Uterus (tissue), 4 donors: ENCODE results near the gene NXPE3. TPM values are rescaled to one million over a fixed set of nuclear protein-coding genes. Genes with fewer than 3 reads are reported as not detected.
"Not testable (repeated sequence)": the region's sequence is repeated elsewhere in the genome, so short reads cannot be mapped to it uniquely, and the experiment has no call there.

ENCODE experiments used
- DNase-seq, 2 donors: peaks; one replicate each; pipeline ENCODE4 v3.0.0-alpha.2; 2019 to 2020
- H3K27ac ChIP-seq, 2 donors: fragments of 200-600 bp; sonication (generic); 1 replicate in 1 of 2; 2 replicates in 1 of 2; pipeline ENCODE4 v1.5.1; 2016 to 2018
- H3K27me3 ChIP-seq, 2 donors: fragments of 200-600 bp; sonication (generic); one replicate each; pipeline ENCODE4 v1.5.1; 2018 to 2019; ENCODE audit warnings: control low read depth in 1 of 2
- H3K36me3 ChIP-seq, 2 donors: fragments of 200-600 bp; sonication (generic); one replicate each; pipeline ENCODE4 v1.5.1; 2019; ENCODE audit warnings: control low read depth in 1 of 2
- H3K4me1 ChIP-seq, 2 donors: fragments of 200-600 bp; sonication (generic); one replicate each; pipeline ENCODE4 v1.5.1; 2018 to 2019; ENCODE audit warnings: control low read depth in 1 of 2
- H3K4me3 ChIP-seq, 2 donors: fragments of 200-600 bp; sonication (generic); 1 replicate in 1 of 2; 2 replicates in 1 of 2; pipeline ENCODE4 v1.5.1; 2018 to 2019; ENCODE audit warnings: mild to moderate bottlenecking in 1 of 2
- H3K9me3 ChIP-seq, 2 donors: fragments of 200-600 bp; sonication (generic); one replicate each; pipeline ENCODE4 v1.5.1; 2019; ENCODE audit warnings: control low read depth in 1 of 2
- CTCF ChIP-seq, 4 experiments: fragments of 200-600 bp in 2 of 4; fragments of 450-650 bp in 2 of 4; sonication (generic) in 2 of 4; IDR thresholded peaks; one replicate each; pipeline ENCODE4 v1.5.1; 2016 to 2019; ENCODE audit warnings: antibody characterized with exemption in 4 of 4, mild to moderate bottlenecking in 2 of 4, moderate library complexity in 1 of 4
- POLR2A ChIP-seq, 2 donors: fragments of 450-650 bp; IDR thresholded peaks; one replicate each; pipeline ENCODE4 v1.6.1; 2016; ENCODE audit warnings: antibody characterized with exemption in 2 of 2, mild to moderate bottlenecking in 1 of 2, moderate library complexity in 1 of 2
- intact Hi-C: fragments of 100-400 bp; cut with DNase I; formaldehyde crosslinking; loops from one replicate; pipeline ENCODE4 v1.15.1; 2023; ENCODE audit warnings: low total_unique reads
- total RNA-seq, 4 donors: library from RNA; depleted of rRNA in 3 of 4; stranded (reverse); fragments of >200 nt in 3 of 4; gene quantifications; one replicate each; pipeline versions ENCODE4 v1.1.0 to v1.2.4, GENCODE V29; 2014 to 2023
- donor health status: DM: yes; HTN: yes; CAD: no.

Gene NXPE3
- 10 to 100 TPM in 2 of 4 donors, 1 to 10 TPM in 2; 3.1 to 26.0 (median 10.3) TPM for total RNA-seq

GRCh38 chr3:101779047-101779821 is at the start of gene NXPE3:
TSS of gene NXPE3 (plus strand) at chr3:101779211. CDS start at chr3:101785597, 6,386 bp downstream.
- intact Hi-C loops = no loop called here
- peak within 1 kb of the TSS; percentile 64 to 89 for H3K4me3 ChIP-seq
- no peaks in the 10 kb centered on the region for H3K4me1 ChIP-seq
- peak within 1 kb of the TSS; percentile 84 for H3K27ac ChIP-seq
- H3K36me3 ChIP-seq = no peaks in the 10 kb centered on the region
- H3K27me3 ChIP-seq = no peaks in the 10 kb centered on the region
- peak; percentile 90 to 92 for DNase-seq
- TF ChIP-seq POLR2A (IDR thresholded peaks at IDR 0.05) (peak; percentile 44 to 50), CTCF (IDR thresholded peaks at IDR 0.05) (no peak)
- no peaks in the 10 kb centered on the region for H3K9me3 ChIP-seq

- no peak for TF ChIP-seq POLR2A (IDR thresholded peaks at IDR 0.05)
- Histone ChIP-seq H3K4me3 (no peak overlapping the region), H3K27me3 (no peaks in the 10 kb centered on the region), H3K4me1 (no peaks in the 10 kb centered on the region), H3K27ac (no peak overlapping the region), H3K36me3 (no peaks in the 10 kb centered on the region), H3K9me3 (no peaks in the 10 kb centered on the region)
- intact Hi-C loops = no loop called here
- no peak for DNase-seq
Measured at GRCh38 chr3:101729586-101729985, 49.4 kb upstream of the NXPE3 start.

GRCh38 chr3:101730839-101731238 is 48.2 kb upstream of the NXPE3 start:
- Histone ChIP-seq H3K9me3 (no peaks in the 10 kb centered on the region), H3K36me3 (no peaks in the 10 kb centered on the region), H3K27ac (no peak overlapping the region), H3K4me3 (no peak overlapping the region), H3K27me3 (no peaks in the 10 kb centered on the region), H3K4me1 (no peaks in the 10 kb centered on the region)
- DNase-seq = no peak
- intact Hi-C loops = no loop called here
- TF ChIP-seq POLR2A (IDR thresholded peaks at IDR 0.05) (no peak), CTCF (IDR thresholded peaks at IDR 0.05) (no peak)

- Histone ChIP-seq H3K27ac (no peak overlapping the region), H3K4me1 (no peaks in the 10 kb centered on the region), H3K9me3 (no peaks in the 10 kb centered on the region), H3K36me3 (no peaks in the 10 kb centered on the region), H3K27me3 (no peaks in the 10 kb centered on the region), H3K4me3 (no peak overlapping the region)
- no peak for DNase-seq
- intact Hi-C loops = no loop called here
- TF ChIP-seq POLR2A (IDR thresholded peaks at IDR 0.05) = no peak
- TF ChIP-seq CTCF (IDR thresholded peaks at IDR 0.05) = no peak
Measured at GRCh38 chr3:101732240-101732641, 46.8 kb upstream of the NXPE3 start.

- TF ChIP-seq CTCF (IDR thresholded peaks at IDR 0.05) (no peak), POLR2A (IDR thresholded peaks at IDR 0.05) (no peak)
- no peak for DNase-seq
- H3K27ac ChIP-seq = no peak overlapping the region
- H3K36me3 ChIP-seq = no peaks in the 10 kb centered on the region
- H3K9me3 ChIP-seq = no peaks in the 10 kb centered on the region
- no peaks in the 10 kb centered on the region for H3K4me1 ChIP-seq
- H3K27me3 ChIP-seq = no peaks in the 10 kb centered on the region
- intact Hi-C loops = no loop called here
- H3K4me3 ChIP-seq = no peak overlapping the region
Measured at GRCh38 chr3:101735833-101736232, 43.2 kb upstream of the NXPE3 start.

GRCh38 chr3:101741914-101742313 is 37.1 kb upstream of the NXPE3 start:
- H3K4me3 ChIP-seq, H3K27ac ChIP-seq, H3K9me3 ChIP-seq, intact Hi-C loops, DNase-seq, H3K4me1 ChIP-seq, H3K27me3 ChIP-seq, H3K36me3 ChIP-seq: not testable (repeated sequence)
